ENCODE results near the gene CC2D2A. TPM values are rescaled to one million over a fixed set of nuclear protein-coding genes. Genes with fewer than 3 reads are reported as not detected.

CC2D2A gene
- total RNA-seq, 6 experiments from 2014 or later, result 19.1 to 26.5 (median 21.8) TPM

GRCh38 chr4:15592799-15593198 lies 123.1 kb downstream of the CC2D2A start:
- H3K36me3 Mint-ChIP-seq (ENCODE audit: low read depth), result peaks cover 5% of the 10 kb centered on the region; the same call in 1 of the 2 replicates
- H3K27me3 Mint-ChIP-seq (ENCODE audit: insufficient read depth), result no peaks in the 10 kb centered on the region
- no peak for DNase-seq
- H3K27ac Mint-ChIP-seq, result no peak overlapping the region
- no peak for TF ChIP-seq CTCF (IDR thresholded peaks at IDR 0.05)
- no peaks in the 10 kb centered on the region for H3K4me1 Mint-ChIP-seq (ENCODE audit: low read depth)
- no peaks in the 10 kb centered on the region for H3K9me3 Mint-ChIP-seq
- no peak overlapping the region for H3K4me3 Mint-ChIP-seq

GRCh38 chr4:15598644-15599043 lies 129.0 kb downstream of the CC2D2A start:
- DNase-seq, result peak; percentile 9
- H3K27me3 Mint-ChIP-seq (ENCODE audit: insufficient read depth), result no peaks in the 10 kb centered on the region
- peaks cover 14% of the 10 kb centered on the region for H3K4me1 Mint-ChIP-seq (ENCODE audit: low read depth)
- H3K27ac Mint-ChIP-seq, result peak overlapping the region; percentile 5; the same call in 1 of the 2 replicates
- no peaks in the 10 kb centered on the region for H3K9me3 Mint-ChIP-seq
- H3K4me3 Mint-ChIP-seq, result no peak overlapping the region
- peaks cover 55% of the 10 kb centered on the region for H3K36me3 Mint-ChIP-seq (ENCODE audit: low read depth)
- TF ChIP-seq CTCF (IDR thresholded peaks at IDR 0.05), result no peak

- no peak overlapping the region for H3K4me3 Mint-ChIP-seq
- no peak for DNase-seq
- H3K27me3 Mint-ChIP-seq (ENCODE audit: insufficient read depth), result no peaks in the 10 kb centered on the region
- no peaks in the 10 kb centered on the region for H3K9me3 Mint-ChIP-seq
- no peak for TF ChIP-seq CTCF (IDR thresholded peaks at IDR 0.05)
- H3K27ac Mint-ChIP-seq, result no peak overlapping the region
- peaks cover 66% of the 10 kb centered on the region for H3K36me3 Mint-ChIP-seq (ENCODE audit: low read depth)
- H3K4me1 Mint-ChIP-seq (ENCODE audit: low read depth), result peaks cover 14% of the 10 kb centered on the region
These were observed 130.5 kb downstream of the CC2D2A start for GRCh38 chr4:15600176-15600575.

GRCh38 chr4:15601862-15602261 lies 132.2 kb downstream of the CC2D2A start:
- no peak for TF ChIP-seq CTCF (IDR thresholded peaks at IDR 0.05)
- DNase-seq, result no peak
- H3K27ac Mint-ChIP-seq, result no peak overlapping the region

GRCh38 chr4:15605537-15605936 lies 135.9 kb downstream of the CC2D2A start:
- H3K36me3 Mint-ChIP-seq (ENCODE audit: low read depth), result peaks cover 46% of the 10 kb centered on the region
- no peak overlapping the region for H3K27ac Mint-ChIP-seq

More at GRCh38 chr4:15601862-15602261, 132.2 kb downstream of the CC2D2A start:
- H3K36me3 Mint-ChIP-seq (ENCODE audit: low read depth), result peaks cover 72% of the 10 kb centered on the region
- H3K27me3 Mint-ChIP-seq (ENCODE audit: insufficient read depth), result no peaks in the 10 kb centered on the region
- no peaks in the 10 kb centered on the region for H3K9me3 Mint-ChIP-seq
- no peak overlapping the region for H3K4me3 Mint-ChIP-seq
- H3K4me1 Mint-ChIP-seq (ENCODE audit: low read depth), result peaks cover 14% of the 10 kb centered on the region

More at GRCh38 chr4:15605537-15605936, 135.9 kb downstream of the CC2D2A start:
- DNase-seq, result no peak
- no peak for TF ChIP-seq CTCF (IDR thresholded peaks at IDR 0.05)
- H3K4me3 Mint-ChIP-seq, result no peak overlapping the region
- H3K27me3 Mint-ChIP-seq (ENCODE audit: insufficient read depth), result no peaks in the 10 kb centered on the region
- no peaks in the 10 kb centered on the region for H3K9me3 Mint-ChIP-seq
- no peaks in the 10 kb centered on the region for H3K4me1 Mint-ChIP-seq (ENCODE audit: low read depth)

Measured in HFFc6 (cell line).